GM12878 (cell line): ENCODE data around the gene PTPN13. TPM values are rescaled to one million over a fixed set of nuclear protein-coding genes. Genes with fewer than 3 reads are reported as not detected.

ENCODE experiments used
- ATAC-seq: fragments of 200-7000 bp; cut with Tn5 transposase; 3 replicates; pipeline ENCODE4 v1.9.1; 2020; ENCODE audit warnings: mild to moderate bottlenecking, moderate library complexity
- BruUV-seq: library from RNA; stranded (reverse); fragments of 400-500 nt; replicated peaks from 2 replicates; lab custom pipeline; 2021; lab: Mats Ljungman, UMichigan
- CTCF ChIA-PET: fragments of 300-600 bp; sonication (Branson Sonifier 250); formaldehyde crosslinking; extraction: SDS; loops from one replicate; lab custom pipeline; 2021; ENCODE audit warnings: inconsistent platforms; lab: Yijun Ruan, JAX
- POLR2A ChIA-PET: fragments of 350-600 bp; formaldehyde crosslinking; extraction: SDS; loops from one replicate; lab custom pipeline; 2021; ENCODE audit warnings: inconsistent platforms; lab: Charles Lee
- RAD21 ChIA-PET: fragments of 300-600 bp; sonication (Branson Sonifier 250); formaldehyde crosslinking; loops from one replicate; lab custom pipeline; 2023; ENCODE audit warnings: antibody characterized with exemption; ENCODE audit not compliant: unreplicated experiment; lab: Charles Lee
- SMC1A ChIA-PET: fragments of 300-600 bp; sonication (Branson Sonifier 250); formaldehyde crosslinking; loops from one replicate; lab custom pipeline; 2023; ENCODE audit not compliant: unreplicated experiment, uncharacterized antibody; lab: Charles Lee
- DNase-seq: peaks from one replicate; pipeline ENCODE4 v3.0.0-alpha.2; 2011; ENCODE audit warnings: low read depth, low spot score
- FAIRE-seq: peaks from 3 replicates; lab custom pipeline; 2011; peaks lifted over from hg19 to GRCh38; lab: Jason Lieb, UNC
- H2AFZ ChIP-seq: 2 replicates; pipeline ENCODE4 v1.6.0; 2011; ENCODE audit warnings: low read depth, low read length, control low read depth; ENCODE audit not compliant: control insufficient read depth
- H3K27ac ChIP-seq: 2 replicates; pipeline ENCODE4 v1.5.1; 2011; ENCODE audit warnings: control low read depth; ENCODE audit not compliant: control insufficient read depth, insufficient read depth
- H3K27me3 ChIP-seq, 2 experiments: replicated peaks in 1 of 2; 2 replicates each; pipeline versions ENCODE4 v1.6.0 to v1.6.1; 2011; ENCODE audit warnings: low read length in 1 of 2; ENCODE audit not compliant: control insufficient read depth in 2 of 2, insufficient read depth in 2 of 2
- H3K36me3 ChIP-seq, 2 experiments: 2 replicates each; pipeline ENCODE4 v1.5.1; 2011; ENCODE audit warnings: low read length in 1 of 2; ENCODE audit not compliant: control insufficient read depth in 2 of 2, insufficient read depth in 2 of 2
- H3K4me1 ChIP-seq: 2 replicates; pipeline ENCODE4 v1.6.1; 2011; ENCODE audit warnings: mild to moderate bottlenecking, low read length, moderate library complexity, mixed read lengths; ENCODE audit not compliant: control insufficient read depth, insufficient read depth
- H3K4me2 ChIP-seq: 2 replicates; pipeline ENCODE4 v1.6.0; 2011; ENCODE audit warnings: control low read depth; ENCODE audit not compliant: control insufficient read depth, insufficient read depth
- H3K4me3 ChIP-seq: fragments of 200-600 bp; sonication (generic); 2 replicates; pipeline ENCODE4 v1.5.1; 2016
- H3K79me2 ChIP-seq: 2 replicates; pipeline ENCODE4 v1.6.0; 2011; ENCODE audit warnings: low read length; ENCODE audit not compliant: control insufficient read depth, insufficient read depth
- H3K9ac ChIP-seq: 2 replicates; pipeline ENCODE4 v1.8.0; 2011; ENCODE audit warnings: low read length, control low read depth, mixed read lengths; ENCODE audit not compliant: control insufficient read depth, insufficient read depth
- H3K9me3 ChIP-seq: replicated peaks from 3 replicates; pipeline ENCODE4 v1.5.1; 2011; ENCODE audit warnings: mild to moderate bottlenecking, low read length; ENCODE audit not compliant: control insufficient read depth, insufficient read depth
- H4K20me1 ChIP-seq: 2 replicates; pipeline ENCODE4 v1.6.0; 2011; ENCODE audit not compliant: control insufficient read depth, insufficient read depth
- EGR1 ChIP-seq, 2 experiments: IDR thresholded peaks; 1 replicate in 1 of 2; 2 replicates in 1 of 2; pipeline ENCODE4 v1.6.1; 2011 to 2012; ENCODE audit warnings: low read depth in 2 of 2, low read length in 2 of 2, borderline replicate concordance in 1 of 2, mild to moderate bottlenecking in 1 of 2, moderate library complexity in 1 of 2
- HCFC1 ChIP-seq: fragments of 150-350 bp; IDR thresholded peaks from 2 replicates; pipeline ENCODE4 v1.6.1; 2014; ENCODE audit warnings: low read length
- PBX3 ChIP-seq: IDR thresholded peaks from 2 replicates; pipeline ENCODE4 v1.6.1; 2011; ENCODE audit warnings: mild to moderate bottlenecking, low read depth, low read length, moderate library complexity; ENCODE audit not compliant: insufficient replicate concordance
- SMARCA5 ChIP-seq: fragments of 450-650 bp; IDR thresholded peaks from 2 replicates; pipeline ENCODE4 v1.6.1; 2017; ENCODE audit warnings: mild to moderate bottlenecking
- WGBS: methylation state at CpG from one replicate; pipeline ENCODE4 v1.1.6; 2016; ENCODE audit warnings: low lambda C conversion rate; ENCODE audit not compliant: insufficient replicate concordance, insufficient coverage; ENCODE audit errors: missing lambda C conversion rate; 5-methylcytosine and 5-hydroxymethylcytosine counted together
- in situ Hi-C: fragments of 300-500 bp; cut with MboI; formaldehyde crosslinking; loops from 9 replicates; pipeline ENCODE4 v1.14.3; 2018; ENCODE audit warnings: mixed read lengths
- intact Hi-C: fragments of 100-400 bp; cut with micrococcal nuclease; formaldehyde crosslinking; loops from one replicate; pipeline ENCODE4 v1.14.2; 2022; ENCODE audit not compliant: unreplicated experiment
- polyA plus RNA-seq, 11 experiments: library from polyadenylated mRNA; depleted of rRNA in 4 of 11; unstranded in 6 of 11; stranded (reverse) in 5 of 11; fragments of >200 nt; fragmentation: Nextera tagmentation in 4 of 11; fragmentation: Illumina TruSeq in 1 of 11; extraction: Ambion mirVana in 4 of 11; extraction: Trizol in 1 of 11; gene quantifications; 1 replicate in 1 of 11; 2 replicates in 10 of 11; pipeline versions ENCODE4 v1.2.1 to v1.2.3, GENCODE V29; 2011 to 2016; ENCODE audit warnings: inconsistent platforms in 2 of 11, missing spikeins in 2 of 11, low read depth in 1 of 11
- total RNA-seq, 4 experiments: library from RNA; depleted of rRNA in 3 of 4; stranded (reverse); fragments of >200 nt in 3 of 4; fragmentation: Illumina TruSeq in 1 of 4; extraction: Trizol in 1 of 4; gene quantifications; 2 replicates each; pipeline versions ENCODE4 v1.2.1 to v1.2.3, GENCODE V29; 2013 to 2021
- TF ChIP-seq, protein P1 (sequence below): IDR thresholded peaks from 2 replicates; pipeline ENCODE4 v1.6.1; 2012; ENCODE audit warnings: mild to moderate bottlenecking, low read depth, low read length
- TF ChIP-seq, protein P2 (sequence below): IDR thresholded peaks from 2 replicates; pipeline ENCODE4 v1.6.1; 2012; ENCODE audit warnings: low read depth, low read length, improper control_type of control experiment
- TF ChIP-seq, protein P3 (sequence below): fragments of 450-650 bp; IDR thresholded peaks from 2 replicates; pipeline ENCODE4 v1.6.1; 2017; ENCODE audit warnings: low read depth, mild to moderate bottlenecking, moderate library complexity

Gene PTPN13
- total and polyA plus RNA-seq, 10 of the 15 experiments (the other 5 are each of a cell fraction or from before 2014, with no cell fraction given): 8.5 to 69.4 (median 33.9) TPM

GRCh38 chr4:86737244-86737643, 143.1 kb downstream of the PTPN13 start (continued):
- TF ChIP-seq, protein P1, sequence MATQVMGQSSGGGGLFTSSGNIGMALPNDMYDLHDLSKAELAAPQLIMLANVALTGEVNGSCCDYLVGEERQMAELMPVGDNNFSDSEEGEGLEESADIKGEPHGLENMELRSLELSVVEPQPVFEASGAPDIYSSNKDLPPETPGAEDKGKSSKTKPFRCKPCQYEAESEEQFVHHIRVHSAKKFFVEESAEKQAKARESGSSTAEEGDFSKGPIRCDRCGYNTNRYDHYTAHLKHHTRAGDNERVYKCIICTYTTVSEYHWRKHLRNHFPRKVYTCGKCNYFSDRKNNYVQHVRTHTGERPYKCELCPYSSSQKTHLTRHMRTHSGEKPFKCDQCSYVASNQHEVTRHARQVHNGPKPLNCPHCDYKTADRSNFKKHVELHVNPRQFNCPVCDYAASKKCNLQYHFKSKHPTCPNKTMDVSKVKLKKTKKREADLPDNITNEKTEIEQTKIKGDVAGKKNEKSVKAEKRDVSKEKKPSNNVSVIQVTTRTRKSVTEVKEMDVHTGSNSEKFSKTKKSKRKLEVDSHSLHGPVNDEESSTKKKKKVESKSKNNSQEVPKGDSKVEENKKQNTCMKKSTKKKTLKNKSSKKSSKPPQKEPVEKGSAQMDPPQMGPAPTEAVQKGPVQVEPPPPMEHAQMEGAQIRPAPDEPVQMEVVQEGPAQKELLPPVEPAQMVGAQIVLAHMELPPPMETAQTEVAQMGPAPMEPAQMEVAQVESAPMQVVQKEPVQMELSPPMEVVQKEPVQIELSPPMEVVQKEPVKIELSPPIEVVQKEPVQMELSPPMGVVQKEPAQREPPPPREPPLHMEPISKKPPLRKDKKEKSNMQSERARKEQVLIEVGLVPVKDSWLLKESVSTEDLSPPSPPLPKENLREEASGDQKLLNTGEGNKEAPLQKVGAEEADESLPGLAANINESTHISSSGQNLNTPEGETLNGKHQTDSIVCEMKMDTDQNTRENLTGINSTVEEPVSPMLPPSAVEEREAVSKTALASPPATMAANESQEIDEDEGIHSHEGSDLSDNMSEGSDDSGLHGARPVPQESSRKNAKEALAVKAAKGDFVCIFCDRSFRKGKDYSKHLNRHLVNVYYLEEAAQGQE: no peak
- TF ChIP-seq, protein P2, sequence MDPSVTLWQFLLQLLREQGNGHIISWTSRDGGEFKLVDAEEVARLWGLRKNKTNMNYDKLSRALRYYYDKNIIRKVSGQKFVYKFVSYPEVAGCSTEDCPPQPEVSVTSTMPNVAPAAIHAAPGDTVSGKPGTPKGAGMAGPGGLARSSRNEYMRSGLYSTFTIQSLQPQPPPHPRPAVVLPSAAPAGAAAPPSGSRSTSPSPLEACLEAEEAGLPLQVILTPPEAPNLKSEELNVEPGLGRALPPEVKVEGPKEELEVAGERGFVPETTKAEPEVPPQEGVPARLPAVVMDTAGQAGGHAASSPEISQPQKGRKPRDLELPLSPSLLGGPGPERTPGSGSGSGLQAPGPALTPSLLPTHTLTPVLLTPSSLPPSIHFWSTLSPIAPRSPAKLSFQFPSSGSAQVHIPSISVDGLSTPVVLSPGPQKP: no peak
- no peak for TF ChIP-seq HCFC1

GRCh38 chr4:86741846-86742245, 147.7 kb downstream of the PTPN13 start:
- Histone ChIP-seq H3K27ac (no peak overlapping the region), H3K9ac (no peak overlapping the region), H3K36me3 (peaks cover 0 to 4% of the 10 kb centered on the region in 2 experiments; a peak in 2 of 4 replicates), H3K79me2 (no peaks in the 10 kb centered on the region), H3K4me1 (no peaks in the 10 kb centered on the region), H3K9me3 (no peaks in the 10 kb centered on the region; the same call in 2 of the 3 replicates), H4K20me1 (no peaks in the 10 kb centered on the region), H3K27me3 (no peaks in the 10 kb centered on the region), H3K4me2 (no peak overlapping the region), H3K4me3 (no peak overlapping the region), H2AFZ (no peak overlapping the region)
- FAIRE-seq: no peak
- DNase-seq: no peak
- ATAC-seq: no peak
- in situ Hi-C loops (no loop called here), intact Hi-C loops (no loop called here)
- WGBS: 0% methylated on average over 1 of the region's 1 CpG
- RAD21 ChIA-PET: no interaction called here
- SMC1A ChIA-PET: no interaction called here
- CTCF ChIA-PET: no interaction called here
- no TSS peak for BruUV-seq
- POLR2A ChIA-PET: no interaction called here
- no peak for TF ChIP-seq EGR1 (IDR thresholded peaks at IDR 0.05; ENCODE audit: borderline replicate concordance in 1 of 2, low read depth in 2 of 2, low read length in 2 of 2)
- TF ChIP-seq SMARCA5: no peak
- TF ChIP-seq, protein P1: no peak
- TF ChIP-seq, protein P3, sequence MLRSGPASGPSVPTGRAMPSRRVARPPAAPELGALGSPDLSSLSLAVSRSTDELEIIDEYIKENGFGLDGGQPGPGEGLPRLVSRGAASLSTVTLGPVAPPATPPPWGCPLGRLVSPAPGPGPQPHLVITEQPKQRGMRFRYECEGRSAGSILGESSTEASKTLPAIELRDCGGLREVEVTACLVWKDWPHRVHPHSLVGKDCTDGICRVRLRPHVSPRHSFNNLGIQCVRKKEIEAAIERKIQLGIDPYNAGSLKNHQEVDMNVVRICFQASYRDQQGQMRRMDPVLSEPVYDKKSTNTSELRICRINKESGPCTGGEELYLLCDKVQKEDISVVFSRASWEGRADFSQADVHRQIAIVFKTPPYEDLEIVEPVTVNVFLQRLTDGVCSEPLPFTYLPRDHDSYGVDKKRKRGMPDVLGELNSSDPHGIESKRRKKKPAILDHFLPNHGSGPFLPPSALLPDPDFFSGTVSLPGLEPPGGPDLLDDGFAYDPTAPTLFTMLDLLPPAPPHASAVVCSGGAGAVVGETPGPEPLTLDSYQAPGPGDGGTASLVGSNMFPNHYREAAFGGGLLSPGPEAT: no peak
- TF ChIP-seq PBX3: no peak
